H1 (cell line): ENCODE data around the gene RASSF5. TPM values are rescaled to one million over a fixed set of nuclear protein-coding genes. Genes with fewer than 3 reads are reported as not detected.

Source experiments
- CTCF ChIA-PET: fragments of 300-600 bp; sonication (Branson Sonifier 250); formaldehyde crosslinking; loops from one replicate; lab custom pipeline; 2021; ENCODE audit not compliant: partially characterized antibody; lab: Charles Lee
- POLR2A ChIA-PET: fragments of 300-600 bp; sonication (Branson Sonifier 250); formaldehyde crosslinking; loops from one replicate; lab custom pipeline; 2021; ENCODE audit warnings: inconsistent platforms; ENCODE audit not compliant: partially characterized antibody; lab: Charles Lee
- DNase-seq, 2 experiments: peaks; one replicate each; pipeline versions ENCODE4 v3.0.0 to v3.0.0-alpha.2; 2010 to 2022; ENCODE audit warnings: low spot score in 2 of 2, low read depth in 1 of 2, mixed read lengths in 1 of 2
- FAIRE-seq: peaks from 2 replicates; lab custom pipeline; 2011; peaks lifted over from hg19 to GRCh38; lab: Jason Lieb, UNC
- H2AFZ ChIP-seq: 2 replicates; pipeline ENCODE4 v1.8.1; 2012; ENCODE audit warnings: low read length, inconsistent platforms
- H2AK5ac ChIP-seq: 2 replicates; pipeline ENCODE4 v1.6.1; 2013; ENCODE audit warnings: low read depth, low read length
- H2BK120ac ChIP-seq: replicated peaks from 2 replicates; pipeline ENCODE3; 2013; ENCODE audit warnings: low read depth, low read length, inconsistent platforms
- H2BK12ac ChIP-seq: 2 replicates; pipeline ENCODE4 v1.6.1; 2013; ENCODE audit warnings: low read depth, low read length
- H2BK15ac ChIP-seq: 2 replicates; pipeline ENCODE4 v1.6.1; 2013; ENCODE audit warnings: low read length
- H2BK20ac ChIP-seq: 2 replicates; pipeline ENCODE4 v1.6.1; 2013; ENCODE audit warnings: low read length
- H2BK5ac ChIP-seq: 2 replicates; pipeline ENCODE4 v1.6.1; 2013; ENCODE audit warnings: low read depth, low read length
- H3K14ac ChIP-seq: 2 replicates; pipeline ENCODE4 v1.6.1; 2013; ENCODE audit warnings: inconsistent platforms; ENCODE audit not compliant: insufficient read length
- H3K18ac ChIP-seq: 2 replicates; pipeline ENCODE4 v1.6.1; 2013; ENCODE audit warnings: low read length; ENCODE audit errors: extremely low read depth
- H3K23ac ChIP-seq: 2 replicates; pipeline ENCODE4 v1.6.1; 2013; ENCODE audit warnings: inconsistent platforms; ENCODE audit not compliant: insufficient read length
- H3K23me2 ChIP-seq: 2 replicates; pipeline ENCODE4 v1.6.1; 2013; ENCODE audit warnings: low read depth, low read length
- H3K27ac ChIP-seq: 2 replicates; pipeline ENCODE4 v1.6.1; 2011; ENCODE audit warnings: low read depth, low read length, inconsistent platforms
- H3K27me3 ChIP-seq, 4 experiments: replicated peaks in 1 of 4; 1 replicate in 1 of 4; 2 replicates in 3 of 4; pipeline versions ENCODE4 v1.6.1 to v1.8.1; 2011 to 2013; ENCODE audit warnings: low read length in 3 of 4, mild to moderate bottlenecking in 3 of 4, inconsistent platforms in 2 of 4, mixed read lengths in 2 of 4, moderate library complexity in 1 of 4; ENCODE audit not compliant: control insufficient read depth in 3 of 4, insufficient read depth in 3 of 4; ENCODE audit errors: extremely low read depth in 1 of 4
- H3K36me3 ChIP-seq, 4 experiments: 2 replicates each; pipeline versions ENCODE4 v1.6.1 to v1.8.1; 2011 to 2013; ENCODE audit warnings: mild to moderate bottlenecking in 4 of 4, low read length in 3 of 4, moderate library complexity in 2 of 4, control low read depth in 1 of 4, inconsistent platforms in 1 of 4; ENCODE audit not compliant: insufficient read depth in 4 of 4, control insufficient read depth in 2 of 4
- H3K4ac ChIP-seq: replicated peaks from 2 replicates; pipeline ENCODE3; 2013; ENCODE audit warnings: low read length, low read depth, mixed read lengths, inconsistent platforms; ENCODE audit not compliant: insufficient read length
- H3K4me1 ChIP-seq, 4 experiments: replicated peaks in 1 of 4; 1 replicate in 1 of 4; 2 replicates in 3 of 4; pipeline versions ENCODE4 v1.6.1 to v1.8.1; 2011 to 2013; ENCODE audit warnings: low read length in 3 of 4, inconsistent platforms in 2 of 4, mixed read lengths in 1 of 4; ENCODE audit not compliant: insufficient read depth in 4 of 4, control insufficient read depth in 3 of 4
- H3K4me2 ChIP-seq, 2 experiments: 2 replicates each; pipeline versions ENCODE4 v1.6.1 to v1.8.1; 2011 to 2013; ENCODE audit warnings: low read depth in 2 of 2, low read length in 2 of 2, control low read depth in 1 of 2, inconsistent platforms in 1 of 2, mild to moderate bottlenecking in 1 of 2; ENCODE audit not compliant: insufficient read depth in 1 of 2
- H3K4me3 ChIP-seq, 4 experiments: fragments of 200-600, 300-600 bp in 1 of 4; sonication (generic), shearing (Covaris generic), sonication (Bioruptor Twin) in 1 of 4; 2 replicates each; pipeline versions ENCODE4 v1.5.1 to v1.8.1; 2011 to 2016; ENCODE audit warnings: low read length in 4 of 4, low read depth in 3 of 4, control low read depth in 2 of 4, inconsistent platforms in 2 of 4, mild to moderate bottlenecking in 2 of 4, mixed read lengths in 1 of 4, moderate library complexity in 1 of 4; ENCODE audit not compliant: insufficient read depth in 2 of 4; ENCODE audit errors: extremely low read depth in 1 of 4
- H3K56ac ChIP-seq: replicated peaks from 2 replicates; pipeline ENCODE3; 2013; ENCODE audit warnings: low read depth, mild to moderate bottlenecking, mixed read lengths, low read length, inconsistent platforms; ENCODE audit not compliant: insufficient read length
- H3K79me1 ChIP-seq: 2 replicates; pipeline ENCODE4 v1.6.1; 2013; ENCODE audit warnings: low read depth, low read length, control low read depth
- H3K79me2 ChIP-seq, 2 experiments: 2 replicates each; pipeline versions ENCODE4 v1.6.1 to v1.8.1; 2012 to 2013; ENCODE audit warnings: low read length in 2 of 2, mild to moderate bottlenecking in 2 of 2, inconsistent platforms in 1 of 2; ENCODE audit not compliant: insufficient read depth in 2 of 2, control insufficient read depth in 1 of 2
- H3K9ac ChIP-seq, 4 experiments: replicated peaks in 1 of 4; 1 replicate in 1 of 4; 2 replicates in 3 of 4; pipeline versions ENCODE4 v1.6.1 to v1.8.1; 2011 to 2013; ENCODE audit warnings: low read depth in 3 of 4, low read length in 3 of 4, control low read depth in 2 of 4, mild to moderate bottlenecking in 2 of 4, moderate library complexity in 2 of 4, inconsistent platforms in 1 of 4; ENCODE audit errors: extremely low read depth in 1 of 4
- H3K9me3 ChIP-seq, 2 experiments: 2 replicates each; pipeline versions ENCODE4 v1.6.1 to v1.8.1; 2012 to 2013; ENCODE audit warnings: mild to moderate bottlenecking in 2 of 2, moderate library complexity in 2 of 2, control low read depth in 1 of 2, inconsistent platforms in 1 of 2, low read depth in 1 of 2, low read length in 1 of 2, mixed read lengths in 1 of 2; ENCODE audit not compliant: insufficient read depth in 2 of 2
- H4K20me1 ChIP-seq, 2 experiments: replicated peaks in 1 of 2; 2 replicates each; pipeline versions ENCODE3 to v1.8.1; 2011 to 2013; ENCODE audit warnings: inconsistent platforms in 2 of 2, low read length in 2 of 2, mild to moderate bottlenecking in 1 of 2; ENCODE audit not compliant: insufficient read depth in 2 of 2, control insufficient read depth in 1 of 2
- H4K5ac ChIP-seq: 2 replicates; pipeline ENCODE4 v1.6.1; 2013; ENCODE audit warnings: low read length, low read depth, mixed read lengths, inconsistent platforms; ENCODE audit not compliant: insufficient read length
- H4K8ac ChIP-seq: 2 replicates; pipeline ENCODE4 v1.8.0; 2013; ENCODE audit warnings: mild to moderate bottlenecking, moderate library complexity, low read length, inconsistent platforms; ENCODE audit not compliant: insufficient read depth; ENCODE audit errors: extremely low read depth
- H4K91ac ChIP-seq: replicated peaks from 2 replicates; pipeline ENCODE3; 2013; ENCODE audit warnings: low read length, mixed read lengths, inconsistent platforms; ENCODE audit not compliant: insufficient read length
- CTCF ChIP-seq, 3 experiments: IDR thresholded peaks; 1 replicate in 2 of 3; 2 replicates in 1 of 3; pipeline versions ENCODE4 v1.5.1 to v1.6.1; 2011; ENCODE audit warnings: low read length in 3 of 3, mild to moderate bottlenecking in 3 of 3, inconsistent platforms in 2 of 3, low read depth in 1 of 3, moderate library complexity in 1 of 3; ENCODE audit not compliant: insufficient read depth in 1 of 3; ENCODE audit errors: control extremely low read depth in 1 of 3
- HDAC2 ChIP-seq, 2 experiments: fragments of 300-600 bp in 1 of 2; sonication (generic) in 1 of 2; IDR thresholded peaks; 2 replicates each; pipeline ENCODE4 v1.6.1; 2011 to 2012; ENCODE audit warnings: low read depth in 2 of 2, low read length in 2 of 2, mild to moderate bottlenecking in 2 of 2, moderate library complexity in 2 of 2, borderline replicate concordance in 1 of 2, inconsistent platforms in 1 of 2
- KDM5A ChIP-seq: fragments of 200-600 bp; IDR thresholded peaks from 2 replicates; pipeline ENCODE4 v1.7.1; 2012; ENCODE audit warnings: mild to moderate bottlenecking, low read length, inconsistent platforms, mixed read lengths
- NANOG ChIP-seq: IDR thresholded peaks from 2 replicates; pipeline ENCODE4 v1.6.1; 2011; ENCODE audit warnings: low read length, low read depth, mild to moderate bottlenecking, inconsistent platforms; ENCODE audit not compliant: insufficient read depth, poor library complexity, severe bottlenecking
- RNF2 ChIP-seq: fragments of 200-900, 300-1000 bp; sonication (generic); IDR thresholded peaks from 2 replicates; pipeline ENCODE4 v1.7.1; 2016; ENCODE audit warnings: borderline replicate concordance, low read depth, mild to moderate bottlenecking, antibody characterized with exemption, low read length; ENCODE audit not compliant: poor library complexity, severe bottlenecking; ENCODE audit errors: missing control alignments
- WGBS, 2 experiments: shearing (Covaris generic) in 1 of 2; methylation state at CpG; one replicate each; pipeline versions ENCODE4 v1.1.6 to v1.1.7; 2013 to 2015; ENCODE audit warnings: low lambda C conversion rate in 2 of 2, mixed read lengths in 2 of 2, inconsistent platforms in 1 of 2, low coverage in 1 of 2, missing lambda C conversion rate in 1 of 2; ENCODE audit not compliant: insufficient replicate concordance in 2 of 2, insufficient coverage in 1 of 2, insufficient read length in 1 of 2; ENCODE audit errors: extremely low coverage in 1 of 2, missing lambda C conversion rate in 1 of 2; 5-methylcytosine and 5-hydroxymethylcytosine counted together
- polyA plus RNA-seq, 7 experiments: library from polyadenylated mRNA; depleted of rRNA in 3 of 7; stranded (reverse) in 5 of 7; unstranded in 2 of 7; fragments of >200 nt in 5 of 7; fragments of 200-250 nt in 2 of 7; gene quantifications; 1 replicate in 5 of 7; 2 replicates in 1 of 7; 4 replicates in 1 of 7; pipeline versions ENCODE4 v1.2.1 to v1.2.3, GENCODE V29; 2011 to 2013; ENCODE audit warnings: missing spikeins in 2 of 7, mixed read lengths in 2 of 7
- total RNA-seq: library from RNA; stranded (reverse); fragmentation: NEBNext Ultra II Directional; extraction: Animal tissue kit (Norgen Biotek cat#: 25700); gene quantifications from 2 replicates; pipeline ENCODE4 v1.2.1, GENCODE V29; 2021

Gene RASSF5
- total and polyA plus RNA-seq, 2 of the 8 experiments (the other 6 are each of a cell fraction or from before 2014, with no cell fraction given) = 0.82 to 1.8 TPM

GRCh38 chr1:206497774-206498173 lies 9.6 kb upstream of the RASSF5 start:
- H3K14ac ChIP-seq = no peak overlapping the region
- no peak for DNase-seq
- no peak overlapping the region for H3K18ac ChIP-seq
- no peak overlapping the region for H2BK5ac ChIP-seq
- no peak overlapping the region for H4K8ac ChIP-seq
- no peaks in the 10 kb centered on the region for H3K9me3 ChIP-seq
- H3K4me1 ChIP-seq = 0 out of 7 replicates have a peak, but pooled peaks cover 0 to 3% (median 0%) of the 10 kb centered on the region in 4 experiments
- no peak overlapping the region for H4K5ac ChIP-seq
- POLR2A ChIA-PET = interaction anchor here (1.0 to 2.1 kb wide), 3 partner anchors 8 to 23 kb away, joined by 3 to 17 read pairs (median 4); partner anchors contain the start of gene RASSF5
- no peak overlapping the region for H3K9ac ChIP-seq
- no peak overlapping the region for H2AFZ ChIP-seq
- no peaks in the 10 kb centered on the region for H3K79me1 ChIP-seq
- H3K79me2 ChIP-seq = no peaks in the 10 kb centered on the region
- no peak overlapping the region for H3K23ac ChIP-seq
- 90% methylated on average over 3 of the region's 3 CpGs; no CpG with 5 or more reads in 1 of the 2 experiments for WGBS, 2 experiments
- H2AK5ac ChIP-seq = no peak overlapping the region
- no peak overlapping the region for H2BK12ac ChIP-seq
- no peak overlapping the region for H3K4me3 ChIP-seq
- H2BK120ac ChIP-seq = no peak overlapping the region
- no peak overlapping the region for H4K91ac ChIP-seq
- no peak overlapping the region for H2BK15ac ChIP-seq
- FAIRE-seq = no peak
- H3K27ac ChIP-seq = no peak overlapping the region
- peaks cover 2% of the 10 kb centered on the region in 2 experiments for H4K20me1 ChIP-seq
- peaks cover 0 to under 1% (median 0%) of the 10 kb centered on the region in 4 experiments; a peak in 1 of 8 replicates for H3K36me3 ChIP-seq
- CTCF ChIA-PET = interaction anchor here (0.6 to 13.3 kb wide), 11 partner anchors 7 to 88 kb away, joined by 3 to 167 read pairs (median 5); partner anchors contain the start of genes IKBKE and RASSF5
- H3K27me3 ChIP-seq = no peaks in the 10 kb centered on the region
- H3K56ac ChIP-seq = no peak overlapping the region
- H3K23me2 ChIP-seq = no peaks in the 10 kb centered on the region
- H3K4me2 ChIP-seq = no peak overlapping the region
- no peak overlapping the region for H2BK20ac ChIP-seq
- H3K4ac ChIP-seq = no peak overlapping the region
- TF ChIP-seq RNF2 = no peak
- TF ChIP-seq NANOG = no peak
- no peak for TF ChIP-seq CTCF (IDR thresholded peaks at IDR 0.05; ENCODE audit: control extremely low read depth in 1 of 3, insufficient read depth in 1 of 3, low read depth in 1 of 3, low read length in 3 of 3)
- TF ChIP-seq KDM5A = no peak
- TF ChIP-seq HDAC2 (IDR thresholded peaks at IDR 0.05; ENCODE audit: borderline replicate concordance in 1 of 2, low read depth in 2 of 2, low read length in 2 of 2) = no peak
